ENCODE measurements around the gene MYL11.
A peak's percentile ranks its signal among the peaks of the same experiment; 100 is the strongest.

MYL11 gene

DNA sequence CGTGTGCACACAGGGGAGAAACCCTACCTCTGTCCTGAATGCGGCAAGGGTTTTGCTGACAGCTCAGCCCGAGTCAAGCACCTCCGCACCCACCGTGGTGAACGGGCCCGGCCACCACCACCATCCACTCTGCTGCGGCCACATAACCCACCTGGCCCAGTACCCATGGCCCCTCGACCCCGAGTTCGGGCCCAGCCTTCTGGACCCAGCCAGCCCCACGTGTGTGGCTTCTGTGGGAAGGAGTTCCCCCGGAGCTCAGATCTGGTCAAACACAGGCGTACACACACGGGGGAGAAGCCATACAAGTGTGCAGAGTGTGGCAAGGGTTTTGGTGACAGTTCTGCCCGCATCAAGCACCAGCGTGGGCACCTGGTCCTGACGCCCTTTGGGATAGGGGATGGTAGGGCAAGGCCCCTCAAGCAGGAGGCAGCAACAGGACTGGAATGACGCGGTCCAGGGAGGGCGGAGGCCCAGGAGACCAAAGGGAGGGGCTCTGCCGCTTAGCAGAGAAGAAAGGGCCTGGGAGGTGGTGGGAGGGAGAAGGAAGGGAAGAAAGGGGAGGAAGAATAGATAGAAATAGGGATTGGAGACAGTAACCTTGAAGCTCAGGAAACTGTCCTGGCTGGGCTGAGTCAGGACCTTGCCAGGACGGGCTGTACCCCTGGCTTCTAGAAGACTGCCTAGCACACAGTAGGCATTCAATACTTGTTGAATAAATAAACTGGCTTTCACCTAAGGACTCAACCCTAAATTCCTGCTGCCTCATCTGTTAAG, 24.2 kb downstream of the MYL11 start:
- Mint-ChIP-seq H3K4me3 (peak overlapping the region; percentile 86 to 87), H3K36me3 (ENCODE audit: insufficient read depth) (peaks cover 16% of the 10 kb centered on the region), H3K9me3 (no peaks in the 10 kb centered on the region), H3K27ac (peak overlapping the region in 1 of 2 donors; percentile 72), H3K4me1 (ENCODE audit: low read depth in 2 of 2) (peaks cover 29 to 36% of the 10 kb centered on the region in 2 donors), H3K27me3 (no peaks in the 10 kb centered on the region)
- ATAC-seq (replicated peaks), result no peak
- DNase-seq, result no peak

DNA sequence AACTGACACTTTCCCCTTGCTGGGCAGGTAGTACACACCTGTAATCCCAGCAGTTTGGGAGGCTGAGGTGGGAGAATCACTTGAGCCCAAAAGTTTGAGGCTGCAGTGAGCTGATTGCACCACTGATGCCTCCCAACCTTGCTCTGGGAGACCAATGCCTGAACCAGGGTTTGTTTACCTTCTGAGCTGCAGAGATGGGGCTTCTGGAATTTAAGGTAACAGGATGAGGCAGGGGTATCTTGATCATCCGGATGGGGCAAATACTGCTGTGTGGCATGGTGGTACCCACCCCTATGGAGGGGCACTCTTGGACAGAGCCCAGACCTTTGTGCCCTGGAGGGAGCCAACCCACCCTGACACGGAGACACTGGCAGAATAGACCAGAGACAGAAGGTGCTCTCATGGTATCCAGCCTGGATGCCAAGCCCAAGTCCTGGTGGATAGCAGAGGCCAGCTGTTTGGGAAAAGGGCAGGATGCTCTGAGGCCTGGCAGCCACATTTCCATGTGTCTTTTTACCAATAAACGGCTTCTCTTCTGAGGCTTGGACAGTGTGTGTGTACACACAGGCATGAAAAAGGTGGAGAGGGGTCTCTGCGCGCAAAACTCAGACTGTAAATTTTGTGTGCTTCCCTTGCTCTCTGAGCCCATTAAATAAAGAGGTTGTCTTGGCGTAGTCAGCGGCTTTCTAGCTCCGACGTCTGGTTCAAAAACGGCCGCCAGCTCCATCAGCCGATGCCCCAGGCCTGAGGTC, 25.0 kb downstream of the MYL11 start:
- DNase-seq (no peak), ATAC-seq (replicated peaks) (no peak)
- no peaks in the 10 kb centered on the region for H3K27me3 Mint-ChIP-seq
- H3K4me1 Mint-ChIP-seq (ENCODE audit: low read depth in 2 of 2), result peaks cover 25 to 34% of the 10 kb centered on the region in 2 donors
- peak overlapping the region; percentile 72 to 87 for H3K27ac Mint-ChIP-seq
- peaks cover 16% of the 10 kb centered on the region for H3K36me3 Mint-ChIP-seq (ENCODE audit: insufficient read depth)
- H3K4me3 Mint-ChIP-seq, result peak overlapping the region; percentile 86 to 87
- no peaks in the 10 kb centered on the region for H3K9me3 Mint-ChIP-seq

DNA sequence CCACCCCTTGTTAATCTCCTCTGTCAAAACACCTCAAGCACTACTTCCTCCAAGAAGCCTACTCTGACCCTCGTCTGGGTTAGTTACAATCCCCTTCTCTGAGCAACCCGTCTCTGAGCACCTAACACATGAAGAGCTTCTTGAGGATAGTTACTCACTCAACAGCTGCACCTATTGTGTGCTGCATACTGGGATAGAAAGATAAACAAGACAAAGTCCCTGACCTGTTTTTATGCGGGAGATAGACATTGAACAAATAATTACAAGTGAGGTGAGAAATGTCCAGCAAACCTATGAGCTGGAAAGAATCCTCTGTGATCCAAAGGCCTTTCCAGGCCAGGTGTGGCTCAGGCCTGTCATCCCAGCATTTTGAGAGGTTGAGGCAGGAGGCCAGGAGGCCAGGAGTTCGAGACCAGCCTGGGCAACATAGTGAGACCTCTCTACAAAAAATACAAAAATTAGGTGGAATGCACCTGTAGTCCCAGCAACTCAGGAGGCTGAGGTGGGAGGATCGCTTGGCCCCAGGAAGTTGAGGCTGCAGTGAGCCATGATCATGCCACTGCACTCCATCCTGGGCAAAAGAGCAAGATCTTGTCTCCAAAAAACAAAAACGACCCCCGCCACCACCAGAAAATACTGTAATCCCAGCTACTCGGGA, 27.3 kb downstream of the MYL11 start:
- H3K9me3 Mint-ChIP-seq, result no peaks in the 10 kb centered on the region
- DNase-seq (no peak), ATAC-seq (replicated peaks) (no peak)
- peaks cover 13 to 25% of the 10 kb centered on the region in 2 donors for H3K4me1 Mint-ChIP-seq (ENCODE audit: low read depth in 2 of 2)
- no peak overlapping the region for H3K27ac Mint-ChIP-seq
- peak overlapping the region; percentile 86 to 87 for H3K4me3 Mint-ChIP-seq
- no peaks in the 10 kb centered on the region for H3K27me3 Mint-ChIP-seq
- H3K36me3 Mint-ChIP-seq (ENCODE audit: insufficient read depth), result peaks cover 20% of the 10 kb centered on the region

DNA sequence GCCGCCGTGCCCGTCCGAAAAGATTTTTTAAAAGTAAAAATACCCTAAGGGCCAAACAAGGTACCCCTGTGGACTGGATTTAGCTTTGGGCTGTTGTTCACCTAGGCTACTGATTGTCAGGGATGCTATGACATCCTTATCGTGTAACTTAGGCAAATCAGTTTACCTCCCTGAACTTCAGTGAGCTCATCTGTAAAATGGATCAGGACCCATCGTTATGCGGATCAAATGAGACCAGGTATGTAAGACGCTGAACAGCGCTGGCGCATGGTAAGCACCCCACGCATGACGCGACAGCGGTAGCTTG, 32.1 kb downstream of the MYL11 start:
- Mint-ChIP-seq H3K36me3 (ENCODE audit: insufficient read depth) (peaks cover 7% of the 10 kb centered on the region), H3K9me3 (no peaks in the 10 kb centered on the region), H3K4me3 (peak overlapping the region; percentile 77 to 96), H3K27me3 (no peaks in the 10 kb centered on the region), H3K27ac (peak overlapping the region; percentile 27 to 92), H3K4me1 (ENCODE audit: low read depth in 2 of 2) (peaks cover 9 to 18% of the 10 kb centered on the region in 2 donors)
- DNase-seq, result no peak
- ATAC-seq (replicated peaks), result peak; percentile 28

DNA sequence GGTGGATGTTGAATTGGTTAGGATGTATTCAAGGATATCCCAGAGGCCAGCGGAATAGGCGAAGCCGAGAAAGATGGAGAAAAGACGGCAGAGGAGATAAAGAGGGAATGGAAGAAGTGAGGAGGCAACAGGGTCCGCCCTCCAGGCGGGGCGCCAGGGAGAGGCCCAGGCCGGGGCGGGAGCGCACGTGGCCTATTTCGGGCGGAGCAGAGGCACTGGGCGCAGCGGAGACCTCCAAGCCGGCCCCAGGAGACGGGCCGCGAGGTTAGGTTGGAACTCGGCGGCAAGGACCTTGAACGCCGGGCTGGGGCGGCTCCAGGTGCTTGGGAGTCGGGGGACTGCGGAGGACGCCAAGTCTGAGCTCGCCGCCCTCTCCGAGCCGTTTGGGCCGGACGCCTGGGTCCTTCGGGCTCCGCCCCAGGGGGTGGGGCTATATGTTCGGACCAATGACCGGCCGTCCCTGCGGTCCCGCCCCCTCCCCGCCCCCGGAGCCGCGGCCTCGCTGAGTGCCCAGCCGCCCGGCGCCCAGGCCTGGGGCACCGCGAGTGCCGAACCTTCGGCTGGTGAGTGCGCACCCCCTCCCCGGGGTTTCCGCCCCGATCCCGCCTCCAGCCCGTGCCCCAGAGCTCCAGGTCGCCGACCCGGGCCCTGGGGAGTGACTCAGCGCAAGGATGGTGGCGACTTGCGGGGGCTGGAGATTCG, 32.7 kb downstream of the MYL11 start, which contains the start of gene ZNF771:
Gene ZNF771, plus strand, starts transcription at position 505 of the 702 bp plus-strand sequence. CDS start 448 bp downstream, outside the sequence.
- peaks cover 7% of the 10 kb centered on the region for H3K36me3 Mint-ChIP-seq (ENCODE audit: insufficient read depth)
- peak; percentile 85 for ATAC-seq (replicated peaks)

DNA sequence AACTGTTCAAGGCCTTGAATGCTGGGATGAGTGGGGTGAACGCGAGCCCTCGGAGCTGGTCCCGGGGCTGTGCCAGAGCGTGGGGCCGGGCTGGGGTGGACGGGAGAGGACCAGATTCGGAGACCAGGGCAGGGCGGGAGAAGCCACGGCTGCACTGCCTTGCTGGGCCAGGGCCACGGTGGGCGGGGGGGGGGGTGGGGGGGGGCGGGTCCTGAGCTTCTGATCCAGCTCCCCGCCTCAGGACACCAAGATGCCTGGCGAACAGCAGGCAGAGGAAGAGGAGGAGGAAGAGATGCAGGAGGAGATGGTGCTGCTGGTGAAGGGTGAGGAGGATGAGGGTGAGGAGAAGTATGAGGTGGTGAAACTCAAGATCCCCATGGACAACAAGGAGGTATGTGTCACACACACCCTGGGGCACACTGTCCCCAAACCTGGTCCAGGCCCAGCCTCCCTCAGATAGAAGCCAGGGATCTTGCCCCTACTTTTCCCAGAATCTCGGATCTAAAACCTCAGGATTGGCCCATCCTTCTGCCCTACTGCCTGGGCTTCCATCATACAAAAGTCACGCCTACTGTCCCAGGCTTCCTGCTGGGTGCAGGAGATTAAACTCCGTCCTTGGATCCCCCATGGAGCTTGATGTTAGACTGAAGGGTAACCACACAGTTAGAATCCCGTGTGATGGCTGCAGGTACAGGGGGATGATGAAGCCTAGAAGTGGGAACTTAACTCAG, 33.4 kb downstream of the MYL11 start:
- peaks cover 7% of the 10 kb centered on the region for H3K36me3 Mint-ChIP-seq (ENCODE audit: insufficient read depth)
- peaks cover 14 to 18% of the 10 kb centered on the region in 2 donors for H3K4me1 Mint-ChIP-seq (ENCODE audit: low read depth in 2 of 2)
- no peak for DNase-seq
- no peaks in the 10 kb centered on the region for H3K9me3 Mint-ChIP-seq
- peak overlapping the region; percentile 77 to 96 for H3K4me3 Mint-ChIP-seq
- no peak for ATAC-seq (replicated peaks)
- H3K27ac Mint-ChIP-seq, result no peak overlapping the region
- H3K27me3 Mint-ChIP-seq, result no peaks in the 10 kb centered on the region

More for the DNA sequence above, 32.7 kb downstream of the MYL11 start, which contains the start of gene ZNF771:
- no peaks in the 10 kb centered on the region for H3K27me3 Mint-ChIP-seq
- peak within 1 kb of the TSS; percentile 27 to 92 for H3K27ac Mint-ChIP-seq
- no peaks in the 10 kb centered on the region for H3K9me3 Mint-ChIP-seq
- peaks cover 13 to 18% of the 10 kb centered on the region in 2 donors for H3K4me1 Mint-ChIP-seq (ENCODE audit: low read depth in 2 of 2)
- peak; percentile 79 to 83 (median 82) for DNase-seq
- H3K4me3 Mint-ChIP-seq, result peak within 1 kb of the TSS; percentile 77 to 96

DNA sequence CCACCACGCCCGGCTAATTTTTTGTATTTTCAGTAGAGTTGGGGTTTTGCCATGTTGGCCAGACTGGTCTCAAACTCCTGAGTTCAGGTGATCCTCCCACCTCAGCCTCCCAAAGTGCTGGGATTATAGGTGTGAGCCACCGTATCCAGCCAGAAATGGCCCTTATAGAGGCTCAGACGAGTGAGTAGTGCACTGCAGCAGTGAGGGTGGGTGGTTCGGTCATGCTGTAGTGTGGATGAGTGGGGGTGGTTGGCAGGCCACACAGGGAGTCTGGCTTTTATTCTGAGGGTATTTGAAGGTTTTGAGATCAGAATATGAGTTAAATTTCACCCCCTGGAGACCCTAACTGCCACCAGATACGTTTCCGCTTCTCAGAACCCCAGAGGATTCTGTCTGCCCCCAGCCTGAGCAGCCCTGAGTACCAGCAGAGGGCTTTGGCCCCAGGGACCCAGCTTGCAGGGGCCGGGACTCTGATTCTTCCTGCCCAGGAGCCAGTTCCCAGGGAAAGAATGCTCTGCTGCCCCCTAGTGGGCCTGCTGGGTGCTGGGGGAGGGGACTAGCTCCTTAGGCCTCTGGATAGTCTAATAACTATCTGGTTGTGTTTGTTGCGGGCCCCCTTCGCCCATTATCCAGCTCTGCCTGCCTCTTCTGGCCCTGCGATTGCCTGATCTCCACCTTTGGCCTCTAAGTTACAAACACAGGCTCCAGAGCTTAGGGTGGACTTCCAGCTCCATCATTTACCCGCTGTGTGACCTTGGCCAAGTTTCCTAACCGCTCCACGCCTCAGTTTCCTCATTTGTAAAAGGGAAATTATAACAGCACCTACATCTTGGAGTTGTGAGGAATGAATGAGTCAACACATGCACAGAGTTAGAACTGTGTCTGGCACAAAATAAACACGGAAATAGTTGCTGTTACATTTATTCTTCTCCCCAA, 34.8 kb downstream of the MYL11 start:
- Mint-ChIP-seq H3K27ac (no peak overlapping the region), H3K36me3 (ENCODE audit: insufficient read depth) (peaks cover 12% of the 10 kb centered on the region), H3K4me3 (peak overlapping the region; percentile 77 to 96), H3K4me1 (ENCODE audit: low read depth in 2 of 2) (peaks cover 17 to 18% of the 10 kb centered on the region in 2 donors), H3K27me3 (no peaks in the 10 kb centered on the region), H3K9me3 (no peaks in the 10 kb centered on the region)
- ATAC-seq (replicated peaks) (peak; percentile 68), DNase-seq (peak; percentile 94 to 97 (median 96))

DNA sequence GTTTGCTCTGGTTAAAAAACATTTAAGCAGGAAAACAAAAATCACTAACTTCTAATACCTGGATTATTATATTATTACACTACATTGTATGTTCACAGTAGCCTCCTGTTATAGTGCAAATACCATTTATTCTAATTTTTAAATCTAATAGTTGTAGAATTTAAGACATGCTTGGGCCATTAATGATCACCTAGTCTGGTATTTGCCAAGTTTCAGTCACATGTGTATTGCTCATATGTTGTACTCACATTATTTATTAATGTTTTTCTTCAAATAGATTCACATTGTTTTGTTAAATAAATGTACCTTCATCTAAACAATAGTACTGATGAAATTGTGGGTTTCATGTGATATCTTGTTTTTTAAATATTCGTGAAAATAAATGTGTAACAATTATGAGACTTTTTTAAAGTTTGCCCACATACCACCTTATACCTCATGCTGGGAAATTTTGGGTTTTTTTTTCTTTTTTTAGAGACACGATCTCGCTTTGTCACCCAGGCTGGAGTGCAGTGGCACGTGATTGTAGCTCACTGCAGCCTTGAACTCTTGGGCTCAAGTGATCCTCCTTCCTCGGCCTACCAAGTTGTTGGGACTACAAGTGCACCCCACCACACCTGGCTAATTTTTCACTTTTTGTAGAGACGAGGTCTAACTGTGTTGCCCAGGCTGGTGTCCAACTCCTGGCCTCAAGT, 38.7 kb downstream of the MYL11 start:
- Mint-ChIP-seq H3K27me3 (no peaks in the 10 kb centered on the region), H3K36me3 (ENCODE audit: insufficient read depth) (peaks cover 12% of the 10 kb centered on the region), H3K4me1 (ENCODE audit: low read depth in 2 of 2) (peaks cover 14 to 18% of the 10 kb centered on the region in 2 donors), H3K9me3 (no peaks in the 10 kb centered on the region), H3K4me3 (no peak overlapping the region), H3K27ac (no peak overlapping the region)
- DNase-seq, result no peak
- ATAC-seq (replicated peaks), result no peak

DNA sequence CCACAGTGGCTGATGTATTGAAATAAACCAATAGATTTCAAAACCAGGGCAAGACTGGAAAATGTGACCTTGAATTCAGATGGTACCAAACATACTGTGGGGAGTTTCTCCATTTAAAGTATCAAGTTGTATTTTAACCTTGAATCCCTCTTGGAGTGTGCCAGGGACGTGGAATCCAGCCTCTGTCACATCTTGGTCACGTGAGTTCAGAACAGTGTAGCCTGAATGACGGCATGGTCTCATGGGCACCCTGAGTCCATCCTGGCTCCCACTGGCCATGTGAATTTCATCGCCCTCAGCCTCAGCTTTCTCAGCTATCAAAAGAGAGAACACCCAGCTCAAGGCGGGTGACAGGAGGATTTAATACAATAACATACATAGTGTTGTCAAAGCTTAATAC, 39.6 kb downstream of the MYL11 start:
- DNase-seq (no peak), ATAC-seq (replicated peaks) (no peak)
- Mint-ChIP-seq H3K4me1 (ENCODE audit: low read depth in 2 of 2) (peaks cover 12 to 17% of the 10 kb centered on the region in 2 donors), H3K4me3 (no peak overlapping the region), H3K27me3 (no peaks in the 10 kb centered on the region), H3K27ac (no peak overlapping the region), H3K36me3 (ENCODE audit: insufficient read depth) (peaks cover 9% of the 10 kb centered on the region), H3K9me3 (no peaks in the 10 kb centered on the region)

DNA sequence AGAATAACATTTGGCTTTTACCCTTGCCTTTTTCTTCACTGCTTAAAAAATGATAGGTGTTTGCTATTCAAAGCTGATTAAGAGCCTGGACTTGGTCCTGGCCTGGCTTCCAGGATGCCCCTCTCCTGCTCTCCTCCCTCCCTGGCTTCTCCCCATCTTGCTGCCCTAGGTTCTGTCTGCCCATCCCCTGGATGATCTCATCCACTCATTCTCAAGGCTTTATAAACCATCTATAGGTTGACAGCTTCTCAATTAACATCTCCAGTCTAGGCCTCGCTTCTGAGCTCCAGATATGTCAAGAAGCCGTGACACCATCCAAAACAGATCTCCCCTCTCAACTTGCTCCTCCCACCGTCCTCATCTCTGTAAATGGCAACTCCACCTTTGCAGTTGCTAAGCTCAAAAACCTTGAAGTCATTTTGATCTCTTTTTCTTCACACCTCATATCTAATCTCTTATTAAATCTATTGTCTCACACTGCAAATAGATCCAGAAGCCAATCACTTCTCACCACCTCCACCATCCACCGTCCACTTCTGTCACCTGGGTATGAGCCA, 41.5 kb downstream of the MYL11 start:
- H3K9me3 Mint-ChIP-seq, result no peaks in the 10 kb centered on the region
- ATAC-seq (replicated peaks), result no peak
- H3K4me1 Mint-ChIP-seq (ENCODE audit: low read depth in 2 of 2), result peaks cover 5 to 17% of the 10 kb centered on the region in 2 donors
- no peak for DNase-seq
- peaks cover 11% of the 10 kb centered on the region for H3K36me3 Mint-ChIP-seq (ENCODE audit: insufficient read depth)
- H3K27me3 Mint-ChIP-seq, result no peaks in the 10 kb centered on the region
- H3K4me3 Mint-ChIP-seq, result no peak overlapping the region
- H3K27ac Mint-ChIP-seq, result peak overlapping the region in 1 of 2 donors; percentile 23

Data from effector memory CD8-positive, alpha-beta T cell (primary cell).